ENCODE data around the gene SIGLEC9. TPM values are rescaled to one million over a fixed set of nuclear protein-coding genes. Genes with fewer than 3 reads are reported as not detected.

The SIGLEC9 gene
- total RNA-seq: 1 to 10 TPM in 1 of 2 donors, under 1 TPM in 1; 0.33 to 1.3 TPM

DNA sequence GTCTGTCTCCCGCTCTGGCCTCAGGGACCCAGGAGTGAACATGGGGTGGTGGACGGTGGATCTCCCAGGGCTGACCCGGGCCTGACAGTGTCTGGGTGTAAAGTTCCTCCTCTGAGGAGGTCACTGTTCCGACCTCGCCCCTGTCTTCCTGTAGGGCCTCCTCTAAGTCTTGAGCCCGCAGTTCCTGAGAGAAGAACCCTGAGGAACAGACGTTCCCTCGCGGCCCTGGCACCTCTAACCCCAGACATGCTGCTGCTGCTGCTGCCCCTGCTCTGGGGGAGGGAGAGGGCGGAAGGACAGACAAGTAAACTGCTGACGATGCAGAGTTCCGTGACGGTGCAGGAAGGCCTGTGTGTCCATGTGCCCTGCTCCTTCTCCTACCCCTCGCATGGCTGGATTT is at the start of gene SIGLEC9:
Gene SIGLEC9, plus strand, starts transcription at position 178 of the 400 bp plus-strand sequence. Its CDS starts 69 bp downstream, at position 247.
- no peaks in the 10 kb centered on the region for H3K9me3 ChIP-seq
- no peaks in the 10 kb centered on the region for H3K4me1 ChIP-seq
- no peak for ATAC-seq
- intact Hi-C loops (cut with DNase I): no loop called here
- peak in 2 of 4 donors; percentile 16 to 79 for DNase-seq
- no peaks in the 10 kb centered on the region for H3K27me3 ChIP-seq
- H3K36me3 ChIP-seq (replicated peaks in 1 of 2; ENCODE audit: insufficient read depth in 1 of 2, low read depth in 2 of 2): no peaks in the 10 kb centered on the region
- TF ChIP-seq, protein P1, sequence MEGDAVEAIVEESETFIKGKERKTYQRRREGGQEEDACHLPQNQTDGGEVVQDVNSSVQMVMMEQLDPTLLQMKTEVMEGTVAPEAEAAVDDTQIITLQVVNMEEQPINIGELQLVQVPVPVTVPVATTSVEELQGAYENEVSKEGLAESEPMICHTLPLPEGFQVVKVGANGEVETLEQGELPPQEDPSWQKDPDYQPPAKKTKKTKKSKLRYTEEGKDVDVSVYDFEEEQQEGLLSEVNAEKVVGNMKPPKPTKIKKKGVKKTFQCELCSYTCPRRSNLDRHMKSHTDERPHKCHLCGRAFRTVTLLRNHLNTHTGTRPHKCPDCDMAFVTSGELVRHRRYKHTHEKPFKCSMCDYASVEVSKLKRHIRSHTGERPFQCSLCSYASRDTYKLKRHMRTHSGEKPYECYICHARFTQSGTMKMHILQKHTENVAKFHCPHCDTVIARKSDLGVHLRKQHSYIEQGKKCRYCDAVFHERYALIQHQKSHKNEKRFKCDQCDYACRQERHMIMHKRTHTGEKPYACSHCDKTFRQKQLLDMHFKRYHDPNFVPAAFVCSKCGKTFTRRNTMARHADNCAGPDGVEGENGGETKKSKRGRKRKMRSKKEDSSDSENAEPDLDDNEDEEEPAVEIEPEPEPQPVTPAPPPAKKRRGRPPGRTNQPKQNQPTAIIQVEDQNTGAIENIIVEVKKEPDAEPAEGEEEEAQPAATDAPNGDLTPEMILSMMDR (IDR thresholded peaks at IDR 0.05): no peak
- TF ChIP-seq POLR2A (IDR thresholded peaks at IDR 0.05): peak in 2 of 3 donors; percentile 17 to 63
- 42 to 68% methylated on average over 8 to 14 of the region's 14 CpGs for WGBS, 2 donors
- H3K4me3 ChIP-seq: no peak within 1 kb of the TSS
- H3K27ac ChIP-seq: peak within 1 kb of the TSS in 1 of 4 donors; percentile 69

DNA sequence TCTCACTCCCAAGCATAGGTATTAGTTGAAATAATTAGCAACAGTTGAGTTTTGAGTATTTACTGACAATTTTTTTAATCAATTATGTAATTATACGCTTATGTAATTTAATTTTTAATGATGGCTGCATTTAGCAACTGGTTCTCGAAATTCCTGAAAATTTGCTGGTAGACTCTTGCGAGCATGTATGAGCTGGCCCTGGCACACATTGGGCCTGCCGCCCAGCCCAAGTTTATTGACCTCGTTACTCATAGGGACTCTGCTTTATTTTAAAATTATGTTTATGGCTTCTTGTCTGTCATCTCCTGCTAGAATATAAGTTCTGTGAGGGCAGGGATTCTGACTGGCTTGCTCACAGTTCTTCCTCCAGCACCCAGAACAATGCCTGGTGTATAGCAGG is 48.7 kb upstream of the SIGLEC9 start:
- DNase-seq (no peak), ATAC-seq (no peak)
- Histone ChIP-seq H3K27ac (no peak overlapping the region), H3K4me1 (peaks cover 9% of the 10 kb centered on the region), H3K9me3 (no peaks in the 10 kb centered on the region), H3K4me3 (no peak overlapping the region), H3K36me3 (replicated peaks in 1 of 2; ENCODE audit: insufficient read depth in 1 of 2, low read depth in 2 of 2) (no peaks in the 10 kb centered on the region), H3K27me3 (no peaks in the 10 kb centered on the region)
- TF ChIP-seq, protein P1 (IDR thresholded peaks at IDR 0.05): no peak
- TF ChIP-seq POLR2A (IDR thresholded peaks at IDR 0.05): no peak
- intact Hi-C loops (cut with DNase I): no loop called here
- 85 to 88% methylated on average over 5 of the region's 5 CpGs for WGBS, 2 donors

DNA sequence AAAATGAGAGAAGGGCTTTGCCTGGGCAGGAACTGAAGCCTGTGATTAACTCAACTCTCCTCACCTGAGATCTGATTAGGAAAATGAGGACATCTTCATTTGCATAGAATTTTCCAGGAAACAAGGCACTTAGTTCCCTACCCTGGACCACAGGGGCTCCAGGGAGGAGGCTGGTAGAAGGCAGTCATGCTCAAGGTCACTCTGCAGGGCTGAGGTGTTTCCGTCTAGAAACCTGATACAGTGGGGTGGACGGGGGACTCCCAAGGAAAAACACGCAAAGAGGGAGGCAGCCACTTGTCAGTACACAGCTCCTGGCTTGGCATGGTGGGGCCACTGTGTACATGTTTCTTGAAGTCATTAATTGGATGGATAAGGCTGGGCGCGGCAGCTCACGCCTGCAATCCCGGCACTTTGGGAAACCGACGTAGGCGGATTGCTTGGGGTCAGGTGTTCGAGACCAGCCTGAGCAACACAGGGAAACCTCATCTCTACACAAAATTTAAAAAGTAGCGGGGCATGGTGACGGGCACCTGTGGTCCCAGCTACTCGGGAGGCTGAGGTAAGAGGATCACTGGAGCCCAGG is 48.0 kb upstream of the SIGLEC9 start:
- no peak overlapping the region for H3K4me3 ChIP-seq
- WGBS, 2 donors: 78 to 79% methylated on average over 14 of the region's 14 CpGs
- no peak overlapping the region for H3K27ac ChIP-seq
- DNase-seq (no peak), ATAC-seq (no peak)
- H3K36me3 ChIP-seq (replicated peaks in 1 of 2; ENCODE audit: insufficient read depth in 1 of 2, low read depth in 2 of 2): no peaks in the 10 kb centered on the region
- H3K27me3 ChIP-seq: no peaks in the 10 kb centered on the region
- peaks cover 6% of the 10 kb centered on the region for H3K4me1 ChIP-seq
- intact Hi-C loops (cut with DNase I): no loop called here
- TF ChIP-seq, protein P1 (IDR thresholded peaks at IDR 0.05): no peak
- no peak for TF ChIP-seq POLR2A (IDR thresholded peaks at IDR 0.05)
- H3K9me3 ChIP-seq: no peaks in the 10 kb centered on the region

DNA sequence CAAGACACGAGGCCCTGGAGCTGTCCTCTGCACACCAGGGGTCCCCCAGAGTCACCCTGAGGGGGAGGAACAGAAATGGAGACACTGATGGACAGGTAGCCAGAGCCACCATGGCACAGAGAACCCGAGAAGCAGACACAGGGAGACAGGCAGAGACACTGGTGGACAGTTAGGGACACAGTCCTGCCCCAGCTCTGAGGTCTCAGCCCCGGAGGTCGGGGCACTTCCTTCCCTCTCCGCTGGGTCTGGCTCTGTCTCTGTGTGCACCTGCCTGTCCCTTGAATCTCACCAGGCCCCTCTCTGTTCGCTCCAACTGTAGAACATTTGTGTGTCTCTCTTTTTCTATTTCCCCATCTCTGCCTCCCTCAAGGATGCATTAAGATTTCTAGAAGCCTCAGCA is 46.6 kb upstream of the SIGLEC9 start:
- no peak for TF ChIP-seq POLR2A (IDR thresholded peaks at IDR 0.05)
- TF ChIP-seq, protein P1 (IDR thresholded peaks at IDR 0.05): no peak
- ATAC-seq (no peak), DNase-seq (no peak)
- H3K4me3 ChIP-seq: no peak overlapping the region
- intact Hi-C loops (cut with DNase I): no loop called here
- no peaks in the 10 kb centered on the region for H3K9me3 ChIP-seq
- no peaks in the 10 kb centered on the region for H3K27me3 ChIP-seq
- H3K36me3 ChIP-seq (replicated peaks in 1 of 2; ENCODE audit: insufficient read depth in 1 of 2, low read depth in 2 of 2): no peaks in the 10 kb centered on the region
- H3K27ac ChIP-seq: no peak overlapping the region
- peaks cover 6% of the 10 kb centered on the region for H3K4me1 ChIP-seq
- WGBS, 2 donors: 76 to 91% methylated on average over 4 to 6 of the region's 6 CpGs

DNA sequence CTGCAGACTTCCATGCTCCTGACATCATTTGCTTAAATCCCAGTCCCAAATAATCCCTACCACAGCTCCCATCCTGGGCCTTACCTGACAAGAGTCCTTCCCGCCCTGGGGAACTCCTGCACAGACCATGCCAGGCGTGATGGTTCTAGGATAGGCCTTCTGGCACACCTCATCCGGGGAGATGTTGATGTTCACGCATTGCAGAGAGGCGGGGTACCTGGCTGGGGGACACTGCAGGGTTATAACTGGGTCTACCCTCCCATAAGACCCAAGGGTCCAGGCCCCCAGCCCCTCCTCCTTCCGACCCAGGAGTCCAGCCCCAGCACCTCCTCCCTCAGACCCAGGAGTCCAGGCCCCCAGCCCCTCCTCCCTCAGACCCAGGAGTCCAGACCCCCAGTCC is 46.0 kb upstream of the SIGLEC9 start:
- TF ChIP-seq POLR2A (IDR thresholded peaks at IDR 0.05): no peak
- TF ChIP-seq, protein P1 (IDR thresholded peaks at IDR 0.05): no peak
- Histone ChIP-seq H3K36me3 (replicated peaks in 1 of 2; ENCODE audit: insufficient read depth in 1 of 2, low read depth in 2 of 2) (no peaks in the 10 kb centered on the region), H3K4me1 (peaks cover 6% of the 10 kb centered on the region), H3K4me3 (no peak overlapping the region), H3K27ac (no peak overlapping the region), H3K9me3 (no peaks in the 10 kb centered on the region), H3K27me3 (no peaks in the 10 kb centered on the region)
- no peak for ATAC-seq
- intact Hi-C loops (cut with DNase I): no loop called here
- 92 to 93% methylated on average over 6 of the region's 6 CpGs for whole genome bisulfite sequencing, 2 donors
- no peak for DNase-seq
